IPS-18c (cell line): ENCODE measurements around the gene MGA.

Source experiments
- H3K4me3 ChIP-seq: 2 replicates; pipeline ENCODE4 v1.7.0; 2013; ENCODE audit warnings: low read depth, mild to moderate bottlenecking, low read length, moderate library complexity; ENCODE audit not compliant: insufficient read depth
- H3K9me3 ChIP-seq: one replicate; pipeline ENCODE4 v1.6.1; 2013; ENCODE audit warnings: mild to moderate bottlenecking, low read length, moderate library complexity; ENCODE audit not compliant: control insufficient read depth, insufficient read depth

Gene MGA

DNA sequence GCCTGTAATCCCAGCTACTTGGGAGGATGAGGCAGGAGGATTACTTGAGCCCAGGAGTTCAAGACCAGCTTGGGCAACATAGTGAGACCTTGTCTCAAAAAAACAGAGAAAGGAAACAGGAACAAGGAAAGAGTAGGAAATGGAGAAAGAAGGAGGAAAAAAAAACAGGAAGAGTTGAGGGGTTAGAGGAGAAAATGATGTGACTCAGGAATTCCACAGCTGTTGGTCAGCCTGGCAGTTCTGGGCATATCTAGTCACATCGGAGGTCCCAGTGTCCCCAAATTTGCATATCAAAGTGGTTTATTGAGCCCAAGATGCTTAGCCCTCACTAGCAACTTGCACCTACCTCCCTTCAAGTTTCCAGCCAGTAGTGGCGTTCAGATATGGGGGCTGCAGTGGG, 148.9 kb downstream of the MGA start:
- H3K9me3 ChIP-seq, result no peaks in the 10 kb centered on the region
- H3K4me3 ChIP-seq, result no peak overlapping the region

DNA sequence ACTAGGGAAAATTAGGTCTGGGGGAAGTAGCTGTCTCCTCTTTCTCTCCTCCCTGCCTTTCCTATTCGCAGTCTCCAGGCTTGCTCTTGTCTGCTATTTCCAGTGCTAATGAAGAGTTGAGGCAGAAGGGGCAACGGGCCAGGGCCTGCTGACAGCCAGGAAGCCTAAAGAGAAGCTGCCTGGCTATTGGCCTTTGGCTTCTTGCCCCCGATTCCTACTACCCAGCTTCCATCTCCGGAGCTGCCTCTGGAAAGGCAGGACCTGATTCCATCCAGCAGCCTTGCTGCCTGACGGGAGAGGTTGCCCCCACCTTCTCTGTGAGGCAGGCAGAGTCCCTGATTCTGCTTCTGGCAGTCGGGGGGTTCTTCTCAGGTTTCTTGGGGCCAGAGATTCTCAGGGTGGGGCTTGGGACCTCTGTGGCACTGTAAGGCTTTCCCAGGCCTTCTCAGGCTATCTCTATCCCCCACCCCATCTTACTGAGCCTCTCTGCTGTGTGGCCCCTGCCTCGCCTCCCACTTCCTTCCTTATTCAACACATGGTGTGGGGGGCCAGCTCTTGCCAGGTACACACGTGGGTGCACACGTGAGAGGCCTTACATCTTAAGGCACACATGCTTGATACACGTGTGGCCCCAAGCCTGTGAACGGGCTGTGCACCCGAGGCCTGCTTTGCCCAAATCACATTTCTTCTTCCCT, 149.5 kb downstream of the MGA start:
- H3K4me3 ChIP-seq, result no peak overlapping the region
- no peaks in the 10 kb centered on the region for H3K9me3 ChIP-seq

DNA sequence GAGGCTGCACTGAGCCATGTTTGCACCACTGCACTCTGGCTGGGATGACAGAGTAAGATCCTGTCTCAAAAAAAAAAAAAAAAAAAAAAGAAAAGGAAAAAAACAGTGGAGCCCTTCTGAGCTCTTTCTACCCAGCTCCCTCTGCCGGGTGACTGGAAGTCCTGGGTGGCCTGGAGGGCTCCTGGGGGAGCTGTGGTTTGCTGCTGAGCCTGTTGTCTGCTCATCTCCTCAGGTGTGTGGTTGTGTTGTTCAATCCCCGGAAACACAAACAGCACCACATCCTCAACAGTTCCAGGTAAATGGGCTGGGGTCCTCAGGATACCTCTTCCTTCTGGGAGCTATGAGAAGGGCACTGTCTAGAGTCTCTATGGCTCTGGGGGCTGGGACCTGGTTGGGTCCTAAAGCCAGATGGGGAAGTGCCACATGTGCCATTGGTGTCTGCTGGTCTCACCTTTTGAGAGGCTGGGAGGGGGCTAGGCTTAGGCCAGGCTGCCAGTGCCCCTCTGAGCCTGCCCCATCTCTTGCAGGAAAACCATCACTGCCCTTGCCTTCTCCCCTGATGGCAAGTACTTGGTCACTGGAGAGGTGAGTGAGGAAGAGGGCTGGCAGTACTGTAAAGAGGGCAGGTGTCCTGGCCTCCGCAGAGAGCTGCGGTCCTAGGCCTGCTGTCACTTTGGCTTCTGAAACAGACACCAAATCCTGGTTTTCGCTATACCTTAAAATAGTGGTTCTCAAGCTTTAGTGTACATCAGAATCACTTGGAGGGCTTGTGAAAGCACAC, 150.6 kb downstream of the MGA start:
- no peaks in the 10 kb centered on the region for H3K9me3 ChIP-seq

DNA sequence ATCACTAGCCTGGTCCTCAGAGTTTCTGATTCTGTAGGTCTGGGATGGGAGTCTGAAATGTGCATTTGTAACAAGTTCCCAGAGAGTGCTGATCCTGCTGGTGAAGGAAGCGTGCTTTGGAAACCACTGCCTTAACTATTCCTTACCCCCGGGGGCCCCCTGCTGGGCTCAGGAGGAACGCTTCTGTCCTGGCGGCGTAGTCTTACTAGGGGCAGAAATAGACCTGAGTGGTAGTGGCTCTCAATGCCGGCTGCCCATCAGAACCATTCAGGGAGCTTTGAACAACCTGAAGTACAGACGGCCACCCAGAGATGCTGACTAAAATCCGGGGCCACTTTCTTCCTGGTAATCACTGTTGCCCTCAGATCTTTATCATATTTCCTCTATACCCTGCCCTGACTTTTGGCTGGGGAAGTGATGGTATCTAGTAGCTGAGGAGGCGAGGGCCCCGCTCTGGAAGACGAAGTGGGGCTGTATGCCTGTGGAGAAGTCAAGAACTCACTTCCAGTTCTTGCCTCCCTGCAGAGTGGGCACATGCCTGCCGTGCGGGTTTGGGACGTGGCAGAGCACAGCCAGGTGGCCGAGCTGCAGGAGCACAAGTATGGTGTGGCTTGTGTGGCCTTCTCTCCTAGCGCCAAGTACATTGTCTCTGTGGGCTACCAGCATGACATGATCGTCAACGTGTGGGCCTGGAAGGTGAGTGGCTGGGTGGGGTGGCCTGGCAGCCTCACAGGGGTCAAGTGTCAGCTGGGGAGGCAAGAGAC, 151.4 kb downstream of the MGA start:
- no peaks in the 10 kb centered on the region for H3K9me3 ChIP-seq

More for the DNA sequence above, 150.6 kb downstream of the MGA start:
- no peak overlapping the region for H3K4me3 ChIP-seq

DNA sequence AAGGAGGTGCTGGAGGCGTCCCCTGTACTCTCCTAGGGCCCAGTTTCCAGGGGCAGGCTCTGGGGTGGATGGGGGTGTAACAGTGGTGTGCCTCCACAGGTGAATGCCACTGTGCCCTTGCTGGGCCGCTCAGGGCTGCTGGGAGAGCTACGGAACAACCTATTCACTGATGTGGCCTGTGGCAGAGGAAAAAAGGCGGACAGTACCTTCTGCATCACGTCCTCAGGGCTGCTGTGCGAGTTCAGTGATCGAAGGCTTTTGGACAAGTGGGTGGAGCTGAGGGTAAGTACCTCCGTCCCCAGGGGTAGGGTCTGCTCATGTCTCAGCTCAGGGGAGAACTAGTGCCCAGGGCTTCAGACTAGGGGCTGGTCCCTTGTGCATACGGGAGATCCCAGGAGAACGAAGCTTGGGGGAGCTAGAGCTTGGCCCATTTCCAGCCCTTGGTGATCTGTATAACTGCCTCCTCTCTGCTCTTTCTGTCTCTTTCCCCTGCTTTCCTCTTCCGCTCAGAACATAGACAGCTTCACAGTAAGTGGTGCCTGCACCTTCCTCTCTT, 152.7 kb downstream of the MGA start:
- Histone ChIP-seq H3K4me3 (no peak overlapping the region), H3K9me3 (no peaks in the 10 kb centered on the region)

More for the DNA sequence above, 151.4 kb downstream of the MGA start:
- H3K4me3 ChIP-seq, result no peak overlapping the region

DNA sequence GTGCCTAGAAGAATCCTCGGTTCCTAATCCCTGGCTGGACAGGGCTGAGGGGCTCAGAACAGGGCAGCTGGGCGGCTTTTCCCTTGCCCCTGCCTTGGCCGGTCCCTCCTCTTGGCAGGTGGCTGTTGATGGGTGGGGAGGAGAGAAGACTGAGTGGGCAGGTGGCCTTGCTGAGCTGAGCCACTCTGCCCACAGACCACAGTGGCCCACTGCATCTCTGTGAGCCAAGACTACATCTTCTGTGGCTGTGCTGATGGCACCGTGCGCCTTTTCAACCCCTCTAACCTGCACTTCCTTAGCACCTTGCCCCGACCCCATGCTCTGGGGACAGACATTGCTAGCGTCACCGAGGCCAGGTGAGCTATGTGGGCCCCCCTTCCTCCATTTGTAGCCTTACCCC, 153.2 kb downstream of the MGA start:
- H3K4me3 ChIP-seq, result no peak overlapping the region

DNA sequence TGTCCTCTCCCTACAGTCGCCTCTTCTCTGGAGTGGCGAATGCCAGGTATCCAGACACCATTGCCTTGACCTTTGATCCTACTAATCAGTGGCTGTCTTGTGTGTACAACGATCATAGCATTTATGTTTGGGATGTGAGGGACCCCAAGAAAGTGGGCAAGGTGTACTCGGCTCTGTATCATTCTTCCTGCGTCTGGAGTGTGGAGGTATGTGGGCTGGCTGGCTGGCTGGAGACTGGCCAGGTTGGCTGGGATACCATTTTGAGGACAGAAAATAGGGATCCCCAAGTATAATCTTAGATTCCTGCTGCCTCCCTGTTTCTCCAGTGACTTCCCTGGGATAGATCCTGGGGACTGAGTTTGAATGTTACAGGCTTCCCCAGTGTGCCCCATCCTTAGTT, 154.3 kb downstream of the MGA start:
- no peak overlapping the region for H3K4me3 ChIP-seq
- no peaks in the 10 kb centered on the region for H3K9me3 ChIP-seq

More for the DNA sequence above, 153.2 kb downstream of the MGA start:
- H3K9me3 ChIP-seq, result no peaks in the 10 kb centered on the region

DNA sequence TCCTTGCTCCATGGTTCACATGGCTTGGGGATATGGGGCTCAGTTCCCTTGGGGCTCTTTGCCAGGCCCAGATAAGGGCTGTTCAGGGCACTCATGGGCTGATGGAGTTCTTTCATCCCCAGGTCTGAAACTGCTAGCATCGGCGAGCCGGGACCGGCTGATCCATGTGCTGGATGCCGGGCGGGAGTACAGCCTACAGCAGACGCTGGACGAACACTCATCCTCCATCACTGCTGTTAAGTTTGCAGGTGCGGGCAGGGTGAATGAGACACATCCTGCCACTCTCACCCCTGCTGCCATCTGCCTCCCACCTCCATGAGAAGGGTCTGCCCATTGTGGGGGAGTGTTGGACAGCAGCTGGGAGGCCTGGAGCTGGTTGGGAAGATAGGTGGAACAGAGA, 156.6 kb downstream of the MGA start:
- H3K9me3 ChIP-seq, result no peaks in the 10 kb centered on the region
- no peak overlapping the region for H3K4me3 ChIP-seq

DNA sequence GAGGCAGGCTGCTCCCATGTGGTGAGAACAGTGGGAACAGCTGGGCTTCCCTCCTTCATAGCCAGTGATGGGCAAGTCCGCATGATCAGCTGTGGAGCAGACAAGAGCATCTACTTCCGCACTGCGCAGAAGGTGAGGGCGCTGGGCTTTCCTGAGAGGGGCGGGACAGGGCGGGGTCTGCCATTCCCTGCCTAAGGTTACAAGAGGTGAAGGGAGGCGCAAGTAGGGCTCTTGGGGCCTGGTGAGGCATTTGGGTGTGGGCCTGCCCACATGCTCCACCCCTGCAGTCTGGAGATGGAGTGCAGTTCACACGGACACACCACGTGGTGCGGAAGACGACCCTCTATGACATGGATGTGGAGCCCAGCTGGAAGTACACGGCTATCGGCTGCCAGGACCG, 157.1 kb downstream of the MGA start:
- H3K4me3 ChIP-seq, result no peak overlapping the region
- no peaks in the 10 kb centered on the region for H3K9me3 ChIP-seq

DNA sequence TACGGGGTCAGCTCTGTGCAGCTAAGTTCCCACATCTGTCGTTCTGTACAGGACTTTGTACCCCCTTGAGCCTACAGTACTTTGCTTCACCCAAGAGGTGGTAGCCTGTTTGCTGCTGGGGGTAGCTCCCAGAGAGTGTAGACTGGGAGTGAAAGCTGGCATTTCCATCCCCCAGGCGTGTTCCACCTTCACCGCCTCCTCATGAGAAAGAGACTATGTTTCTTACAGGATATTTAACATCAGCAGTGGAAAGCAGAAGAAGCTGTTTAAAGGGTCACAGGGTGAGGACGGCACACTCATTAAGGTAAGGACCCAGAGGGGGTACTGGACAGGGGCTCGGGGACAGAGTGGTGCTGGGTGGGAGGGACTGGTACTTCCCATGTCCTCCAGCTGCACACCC, 157.6 kb downstream of the MGA start:
- Histone ChIP-seq H3K4me3 (no peak overlapping the region), H3K9me3 (no peaks in the 10 kb centered on the region)

DNA sequence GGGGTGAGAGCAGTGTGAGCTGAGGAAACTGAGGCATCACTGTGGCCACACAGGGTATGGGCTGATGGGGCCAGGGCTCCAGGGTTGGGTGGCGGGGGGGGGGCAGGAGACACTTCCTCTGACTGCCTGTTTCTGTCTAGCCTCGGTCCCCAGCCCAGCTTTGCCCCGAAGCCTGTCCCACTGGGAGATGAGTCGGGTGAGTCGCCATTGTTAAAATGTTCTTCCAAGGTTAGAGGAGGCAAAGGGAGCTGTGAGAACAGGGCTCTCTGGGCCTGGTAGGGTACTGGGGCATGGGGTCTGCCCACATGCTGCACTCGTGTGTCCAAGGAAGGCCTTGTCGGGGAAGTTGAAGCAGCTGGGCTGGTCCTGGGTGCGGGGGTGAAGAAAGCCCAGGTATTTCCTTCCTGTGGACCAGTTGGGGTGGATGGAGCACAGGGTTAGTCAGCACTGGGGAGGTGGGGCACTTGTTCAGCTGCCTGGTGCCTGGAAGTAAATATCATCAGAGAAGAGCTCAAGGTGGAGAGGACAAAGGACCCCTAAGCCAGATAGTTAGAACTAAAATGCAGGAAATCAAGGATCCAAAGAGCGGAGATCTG, 159.3 kb downstream of the MGA start:
- H3K9me3 ChIP-seq, result no peaks in the 10 kb centered on the region

DNA sequence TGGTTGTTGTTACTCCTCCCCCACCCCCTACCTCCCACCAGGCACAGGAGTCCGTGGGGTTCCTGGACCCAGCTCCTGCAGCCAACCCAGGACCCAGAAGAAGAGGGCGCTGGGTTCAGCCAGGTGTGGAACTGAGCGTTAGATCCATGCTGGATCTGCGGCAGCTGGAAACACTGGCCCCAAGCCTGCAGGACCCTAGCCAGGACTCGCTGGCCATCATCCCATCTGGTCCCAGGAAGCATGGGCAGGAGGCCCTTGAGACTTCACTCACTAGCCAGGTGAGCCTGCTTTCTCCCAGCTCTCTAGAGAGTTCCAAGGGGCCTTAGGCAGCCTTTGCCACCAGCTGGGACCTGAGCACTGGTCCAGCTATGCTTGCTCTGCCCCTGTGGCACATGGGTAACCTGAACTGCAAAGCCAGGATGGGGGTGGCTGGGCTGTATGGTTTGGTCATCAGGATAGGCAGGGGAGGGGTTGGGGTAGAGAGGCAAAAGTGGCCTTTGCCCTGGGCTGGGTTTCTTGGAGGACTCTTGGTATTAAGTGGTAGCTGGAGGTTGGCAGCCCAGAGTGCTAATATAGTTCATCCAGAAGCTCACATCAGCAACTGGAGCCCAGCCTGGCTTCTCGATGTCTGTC, 160.7 kb downstream of the MGA start:
- Histone ChIP-seq H3K9me3 (peaks cover 3% of the 10 kb centered on the region), H3K4me3 (no peak overlapping the region)

More for the DNA sequence above, 159.3 kb downstream of the MGA start:
- H3K4me3 ChIP-seq, result no peak overlapping the region

DNA sequence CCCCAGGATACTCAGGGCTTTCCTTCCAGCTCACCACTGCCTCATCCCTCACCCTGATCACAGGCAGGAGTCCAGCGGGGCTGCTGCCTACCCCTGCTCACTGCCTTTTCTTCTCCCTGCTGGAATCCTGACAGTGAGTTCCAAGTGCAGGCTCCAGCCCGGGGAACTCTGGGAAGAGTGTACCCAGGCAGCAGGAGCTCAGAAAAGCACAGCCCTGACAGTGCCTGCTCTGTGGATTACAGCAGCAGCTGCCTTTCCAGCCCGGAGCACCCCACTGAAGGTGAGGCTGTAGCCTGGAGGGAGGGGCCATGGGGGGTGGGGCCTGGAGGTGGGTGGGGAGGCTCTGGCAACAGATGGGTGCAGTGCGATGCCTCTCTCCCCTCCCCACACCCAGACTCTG, 161.6 kb downstream of the MGA start:
- Histone ChIP-seq H3K9me3 (peaks cover 3% of the 10 kb centered on the region), H3K4me3 (no peak overlapping the region)

DNA sequence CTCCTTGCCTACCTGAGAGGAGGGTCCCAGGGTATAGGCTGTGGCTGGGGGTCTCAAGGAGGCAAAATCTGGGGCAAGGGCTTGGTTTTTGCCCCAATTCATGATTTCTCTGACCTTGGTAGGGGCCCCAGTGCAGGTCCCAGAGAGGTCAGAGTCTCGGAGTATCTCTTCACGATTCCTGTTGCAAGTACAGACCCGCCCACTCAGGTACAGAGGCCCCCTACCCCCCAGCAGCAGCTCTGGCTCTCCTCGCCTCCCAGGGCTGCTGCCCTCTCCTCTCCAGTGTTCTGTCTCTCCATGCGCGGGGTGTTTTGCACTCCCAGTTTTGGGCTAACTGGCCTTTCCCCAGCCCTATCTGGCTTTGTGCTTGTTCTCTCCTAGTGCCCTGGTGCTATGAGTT, 162.3 kb downstream of the MGA start:
- Histone ChIP-seq H3K4me3 (no peak overlapping the region), H3K9me3 (peaks cover 3% of the 10 kb centered on the region)
